HG03159 (cell line): ENCODE measurements around the gene GIGYF2.

Experiments used
- ATAC-seq: cut with Tn5 transposase; IDR thresholded peaks from one replicate; pipeline ENCODE4 v1.9.1; 2021; ENCODE audit warnings: mild to moderate bottlenecking, moderate library complexity; ENCODE audit not compliant: unreplicated experiment

The GIGYF2 gene

GRCh38 chr2:232876978-232877441 lies 179.9 kb downstream of the GIGYF2 start:
- ATAC-seq, result no peak

GRCh38 chr2:232877940-232878511 lies 180.9 kb downstream of the GIGYF2 start:
- ATAC-seq, result no peak

GRCh38 chr2:232878855-232879617 lies 181.9 kb downstream of the GIGYF2 start:
- ATAC-seq, result no peak

GRCh38 chr2:232879618-232880494 lies 182.7 kb downstream of the GIGYF2 start:
- ATAC-seq, result no peak

- no peak for ATAC-seq
These were observed 183.7 kb downstream of the GIGYF2 start for GRCh38 chr2:232880764-232881351.

- no peak for ATAC-seq
These were observed 185.0 kb downstream of the GIGYF2 start for GRCh38 chr2:232882085-232882484.

- no peak for ATAC-seq
These were observed 185.5 kb downstream of the GIGYF2 start for GRCh38 chr2:232882505-232883115.

GRCh38 chr2:232883116-232883721 lies 186.1 kb downstream of the GIGYF2 start:
- no peak for ATAC-seq

GRCh38 chr2:232884001-232884421 lies 186.9 kb downstream of the GIGYF2 start:
- no peak for ATAC-seq

- ATAC-seq, result no peak
These were observed 187.6 kb downstream of the GIGYF2 start for GRCh38 chr2:232884549-232885263.

- no peak for ATAC-seq
These were observed 188.3 kb downstream of the GIGYF2 start for GRCh38 chr2:232885264-232885961.

- no peak for ATAC-seq
These were observed 189.0 kb downstream of the GIGYF2 start for GRCh38 chr2:232886176-232886575.

GRCh38 chr2:232886632-232887031 lies 189.5 kb downstream of the GIGYF2 start:
- no peak for ATAC-seq

- no peak for ATAC-seq
These were observed 190.2 kb downstream of the GIGYF2 start for GRCh38 chr2:232887171-232887850.

- no peak for ATAC-seq
These were observed 191.1 kb downstream of the GIGYF2 start for GRCh38 chr2:232888099-232888836.

GRCh38 chr2:232888839-232889529 lies 191.9 kb downstream of the GIGYF2 start:
- ATAC-seq, result no peak

- ATAC-seq, result no peak
These were observed 192.8 kb downstream of the GIGYF2 start for GRCh38 chr2:232889876-232890401.
